Activated T-cell treated with anti-CD3 and anti-CD28 coated beads, Interleukin-2, amount 50 U/mL, for 24 hours (primary cell): ENCODE data around the gene AGAP1.

ENCODE experiments used
- DNase-seq: peaks from one replicate; pipeline ENCODE4 v3.0.0-alpha.2; 2020
- H3K27ac Mint-ChIP-seq: 2 replicates; pipeline ENCODE4 v1.8.0; 2020; ENCODE audit warnings: mild to moderate bottlenecking, mixed read lengths
- H3K27me3 Mint-ChIP-seq: 2 replicates; pipeline ENCODE4 v1.8.0; 2020; ENCODE audit warnings: mixed read lengths
- H3K36me3 Mint-ChIP-seq: 2 replicates; pipeline ENCODE4 v1.8.0; 2020; ENCODE audit warnings: low read depth, mixed read lengths
- H3K4me1 Mint-ChIP-seq: 2 replicates; pipeline ENCODE4 v1.8.0; 2020; ENCODE audit warnings: low read depth, mixed read lengths
- H3K4me3 Mint-ChIP-seq: 2 replicates; pipeline ENCODE4 v1.8.0; 2020; ENCODE audit warnings: mild to moderate bottlenecking, moderate library complexity, mixed read lengths
- H3K9me3 Mint-ChIP-seq: 2 replicates; pipeline ENCODE4 v1.8.0; 2020; ENCODE audit warnings: mixed read lengths

The AGAP1 gene

DNA sequence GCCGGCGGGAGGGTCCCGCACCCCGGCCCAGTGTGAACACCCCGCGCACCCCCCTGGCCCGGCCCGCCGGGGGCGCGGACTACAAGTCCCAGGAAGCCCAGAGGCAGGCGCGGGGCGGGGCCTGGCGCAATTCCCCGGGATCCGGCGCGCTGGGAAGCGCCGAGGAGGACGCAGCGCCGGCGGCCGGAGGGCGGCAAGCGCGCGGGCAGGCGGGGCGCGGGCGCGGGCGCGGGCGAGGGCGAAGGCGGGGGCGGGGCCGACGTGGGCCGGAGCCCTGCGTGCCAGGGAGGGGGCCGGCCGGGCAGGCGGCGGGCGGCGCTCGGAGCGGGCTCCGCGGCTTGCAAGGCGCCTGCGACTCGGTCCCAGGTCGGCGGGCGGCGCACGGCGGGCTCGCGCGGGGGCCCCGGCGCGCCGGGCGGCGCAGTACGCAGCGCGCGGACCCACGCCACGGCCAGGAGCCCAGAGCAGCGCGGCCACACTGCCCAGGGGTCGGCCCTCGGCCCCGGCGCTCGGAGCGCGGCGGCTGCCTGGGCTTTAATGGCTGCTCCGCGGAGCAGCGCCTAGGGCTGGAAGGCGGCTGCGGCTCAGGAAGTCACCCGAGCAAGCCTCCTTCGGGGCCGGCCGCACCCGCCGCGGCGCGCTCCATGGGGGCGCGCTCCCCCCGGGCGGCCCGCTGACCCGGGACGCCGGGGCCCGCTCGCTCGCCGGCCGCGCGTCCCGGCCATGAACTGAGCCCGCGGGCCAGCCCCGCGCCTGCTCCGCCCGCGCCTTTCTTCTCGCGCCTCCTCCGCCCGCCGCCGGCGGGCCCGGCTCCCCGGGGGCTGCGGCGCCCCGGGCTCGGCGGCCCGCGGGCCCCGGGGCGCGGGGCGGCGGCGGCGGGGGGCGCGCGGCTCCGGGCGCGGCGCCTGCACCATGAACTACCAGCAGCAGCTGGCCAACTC lies at the start of gene AGAP1:
Gene AGAP1, plus strand, starts transcription at position 269 of the 941 bp plus-strand sequence.
- no peak within 1 kb of the TSS for H3K27ac Mint-ChIP-seq
- peak within 1 kb of the TSS; percentile 76 for H3K4me3 Mint-ChIP-seq
- no peaks in the 10 kb centered on the region for H3K9me3 Mint-ChIP-seq
- DNase-seq = peak; percentile 51
- H3K36me3 Mint-ChIP-seq = no peaks in the 10 kb centered on the region
- peaks cover 79% of the 10 kb centered on the region for H3K27me3 Mint-ChIP-seq
- peaks cover 16% of the 10 kb centered on the region for H3K4me1 Mint-ChIP-seq

DNA sequence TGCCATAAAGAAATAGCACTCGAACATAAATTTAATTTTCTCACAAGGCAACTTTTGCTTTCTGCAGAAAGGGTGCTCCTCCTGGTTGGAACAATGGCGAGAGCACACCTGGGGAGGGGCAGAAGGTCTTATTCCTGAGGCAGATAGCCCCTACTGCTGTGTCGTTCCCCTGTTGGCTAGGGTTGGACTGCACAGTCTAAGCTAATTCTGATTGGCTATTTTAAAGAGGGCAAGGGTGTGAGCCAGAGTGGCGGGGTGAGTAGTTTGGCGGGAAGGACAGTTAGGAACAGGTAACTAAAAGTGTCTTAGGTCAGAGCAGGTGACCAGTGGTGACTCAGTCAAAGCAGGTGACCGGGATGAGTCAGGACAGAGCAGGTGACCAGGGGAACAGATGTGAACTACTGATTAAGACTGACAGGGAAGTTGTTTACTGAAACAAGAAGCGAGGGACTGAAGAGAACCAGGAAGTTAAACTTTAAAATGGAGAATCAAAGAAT lies 49.7 kb upstream of the AGAP1 start:
- Mint-ChIP-seq H3K4me3 (no peak overlapping the region), H3K27me3 (peaks cover 12% of the 10 kb centered on the region)
- no peak for DNase-seq

GRCh38 chr2:235445116-235445515 lies 48.7 kb upstream of the AGAP1 start:
- Mint-ChIP-seq H3K27me3 (peaks cover 10% of the 10 kb centered on the region), H3K4me3 (no peak overlapping the region), H3K36me3 (no peaks in the 10 kb centered on the region), H3K4me1 (no peaks in the 10 kb centered on the region), H3K9me3 (peaks cover 5% of the 10 kb centered on the region), H3K27ac (no peak overlapping the region)
- DNase-seq = no peak

More for the DNA sequence above, 49.7 kb upstream of the AGAP1 start:
- H3K9me3 Mint-ChIP-seq = peaks cover 5% of the 10 kb centered on the region
- H3K36me3 Mint-ChIP-seq = no peaks in the 10 kb centered on the region
- no peak overlapping the region for H3K27ac Mint-ChIP-seq
- H3K4me1 Mint-ChIP-seq = no peaks in the 10 kb centered on the region

GRCh38 chr2:235446082-235446481 lies 47.8 kb upstream of the AGAP1 start:
- Mint-ChIP-seq H3K27me3 (peaks cover 9% of the 10 kb centered on the region), H3K36me3 (no peaks in the 10 kb centered on the region), H3K4me3 (no peak overlapping the region), H3K27ac (no peak overlapping the region), H3K9me3 (peaks cover 5% of the 10 kb centered on the region), H3K4me1 (no peaks in the 10 kb centered on the region)
- no peak for DNase-seq

DNA sequence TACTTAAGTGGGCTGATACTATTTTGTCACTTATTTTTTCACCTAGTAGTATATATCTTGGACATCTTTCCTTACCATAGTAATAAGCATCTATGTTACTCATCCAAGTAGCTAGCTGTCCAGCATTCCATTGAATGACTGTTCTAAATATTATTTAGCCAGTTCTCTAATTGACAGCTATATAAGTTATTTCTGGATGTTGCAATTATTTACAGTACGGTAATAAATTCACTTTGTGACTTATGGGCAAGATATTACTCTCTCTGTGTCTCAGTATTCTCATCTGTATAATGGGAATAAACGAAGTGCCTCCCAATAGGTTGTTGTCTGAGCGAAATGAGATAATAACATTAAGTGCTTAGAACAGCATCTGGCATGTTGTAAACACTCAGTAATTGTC lies 46.6 kb upstream of the AGAP1 start:
- Mint-ChIP-seq H3K27ac (no peak overlapping the region), H3K9me3 (peaks cover 5% of the 10 kb centered on the region), H3K36me3 (no peaks in the 10 kb centered on the region), H3K4me1 (no peaks in the 10 kb centered on the region), H3K27me3 (peaks cover 12% of the 10 kb centered on the region), H3K4me3 (no peak overlapping the region)
- DNase-seq = no peak

DNA sequence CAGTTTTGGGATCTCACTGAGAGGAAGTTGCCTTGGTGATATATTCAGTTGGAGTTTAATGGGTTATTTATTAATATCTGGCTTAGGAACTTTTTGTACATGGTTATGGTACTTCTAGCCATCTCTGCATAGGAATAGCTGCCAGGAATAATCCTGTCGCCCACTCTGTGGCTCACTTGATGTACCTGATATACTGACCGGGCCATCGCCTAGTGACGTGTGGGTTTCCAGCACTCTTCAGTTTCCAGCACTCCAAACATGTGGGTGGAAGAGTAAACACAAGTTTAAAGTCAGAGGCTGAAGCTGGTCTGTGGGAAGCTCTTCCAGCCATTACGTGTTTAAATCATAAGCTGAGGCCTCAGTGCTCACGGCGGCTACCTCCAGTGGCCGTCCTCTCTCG lies 44.3 kb upstream of the AGAP1 start:
- no peak overlapping the region for H3K4me3 Mint-ChIP-seq
- no peaks in the 10 kb centered on the region for H3K36me3 Mint-ChIP-seq
- no peaks in the 10 kb centered on the region for H3K9me3 Mint-ChIP-seq
- peaks cover 14% of the 10 kb centered on the region for H3K27me3 Mint-ChIP-seq
- H3K27ac Mint-ChIP-seq = no peak overlapping the region
- no peak for DNase-seq
- H3K4me1 Mint-ChIP-seq = no peaks in the 10 kb centered on the region

DNA sequence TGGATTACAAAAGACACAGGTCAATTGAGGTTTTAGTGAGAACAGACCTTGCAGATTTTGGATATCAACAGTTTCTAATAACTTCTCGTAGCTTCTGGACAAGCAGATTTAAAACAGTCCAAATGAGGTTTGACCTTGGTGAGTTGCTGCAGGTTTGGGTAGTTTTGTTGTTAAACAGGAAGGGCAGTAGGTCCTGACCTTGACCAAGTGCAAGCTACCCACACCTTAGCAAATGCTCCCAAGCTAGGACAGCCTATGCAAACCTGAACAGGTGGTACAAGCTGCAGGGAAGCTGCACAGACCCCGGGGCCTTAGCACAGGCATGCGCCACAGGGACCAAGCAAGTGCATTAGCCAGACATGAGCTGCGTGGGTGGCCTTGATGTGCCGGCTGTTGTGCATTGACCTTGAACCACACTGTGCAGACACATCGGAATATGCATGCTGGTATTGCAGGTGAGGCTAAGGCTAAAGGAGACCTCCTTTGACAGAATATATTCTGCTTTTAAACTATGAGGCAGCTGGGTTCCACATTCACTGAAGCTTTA lies 40.2 kb upstream of the AGAP1 start:
- Mint-ChIP-seq H3K27ac (no peak overlapping the region), H3K4me3 (no peak overlapping the region), H3K9me3 (no peaks in the 10 kb centered on the region), H3K4me1 (no peaks in the 10 kb centered on the region), H3K36me3 (no peaks in the 10 kb centered on the region), H3K27me3 (peaks cover 11% of the 10 kb centered on the region)
- DNase-seq = no peak

- DNase-seq = no peak
- no peak overlapping the region for H3K27ac Mint-ChIP-seq
- peaks cover 31% of the 10 kb centered on the region for H3K27me3 Mint-ChIP-seq
- H3K4me3 Mint-ChIP-seq = no peak overlapping the region
- H3K9me3 Mint-ChIP-seq = no peaks in the 10 kb centered on the region
- H3K4me1 Mint-ChIP-seq = no peaks in the 10 kb centered on the region
- H3K36me3 Mint-ChIP-seq = no peaks in the 10 kb centered on the region
Observed at GRCh38 chr2:235458839-235459273, 35.0 kb upstream of the AGAP1 start.

GRCh38 chr2:235460548-235461047 lies 33.2 kb upstream of the AGAP1 start:
- no peaks in the 10 kb centered on the region for H3K4me1 Mint-ChIP-seq
- no peak overlapping the region for H3K27ac Mint-ChIP-seq
- peaks cover 41% of the 10 kb centered on the region for H3K27me3 Mint-ChIP-seq
- no peak for DNase-seq
- H3K36me3 Mint-ChIP-seq = no peaks in the 10 kb centered on the region
- H3K4me3 Mint-ChIP-seq = no peak overlapping the region
- H3K9me3 Mint-ChIP-seq = no peaks in the 10 kb centered on the region

DNA sequence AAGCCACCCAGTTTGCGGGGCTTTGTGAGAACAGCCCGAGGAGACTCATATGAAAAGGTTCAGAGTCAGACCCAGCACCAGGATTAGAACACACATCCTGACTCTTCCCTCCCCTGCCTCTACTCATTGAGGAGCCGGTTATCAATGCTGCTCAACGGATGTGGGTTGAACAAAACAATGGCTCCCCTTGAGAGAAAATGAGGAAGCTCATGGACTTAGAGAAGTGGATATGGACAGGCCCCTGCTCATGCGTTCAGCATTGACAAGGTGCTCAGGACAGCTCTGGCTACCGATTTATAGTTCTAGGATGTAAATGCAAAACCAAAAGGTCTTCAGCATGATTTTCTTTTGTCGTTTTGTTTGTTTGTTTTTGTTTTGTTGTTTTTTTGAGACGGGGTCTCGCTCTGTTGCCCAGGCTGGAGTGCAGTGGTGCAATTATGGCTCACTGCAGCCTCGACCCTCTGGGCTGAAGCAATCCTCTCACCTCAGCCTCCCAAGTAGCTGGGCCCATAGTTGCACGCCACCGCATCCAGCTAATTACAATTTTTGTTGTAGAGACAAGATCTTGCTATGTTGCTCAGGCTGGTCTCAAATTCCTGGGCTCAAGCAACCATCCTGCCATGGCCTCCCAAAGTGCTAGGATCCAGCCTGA lies 32.0 kb upstream of the AGAP1 start:
- H3K4me3 Mint-ChIP-seq = no peak overlapping the region
- DNase-seq = no peak
- H3K27ac Mint-ChIP-seq = no peak overlapping the region
- no peaks in the 10 kb centered on the region for H3K4me1 Mint-ChIP-seq
- H3K9me3 Mint-ChIP-seq = no peaks in the 10 kb centered on the region
- H3K27me3 Mint-ChIP-seq = peaks cover 41% of the 10 kb centered on the region
- no peaks in the 10 kb centered on the region for H3K36me3 Mint-ChIP-seq

DNA sequence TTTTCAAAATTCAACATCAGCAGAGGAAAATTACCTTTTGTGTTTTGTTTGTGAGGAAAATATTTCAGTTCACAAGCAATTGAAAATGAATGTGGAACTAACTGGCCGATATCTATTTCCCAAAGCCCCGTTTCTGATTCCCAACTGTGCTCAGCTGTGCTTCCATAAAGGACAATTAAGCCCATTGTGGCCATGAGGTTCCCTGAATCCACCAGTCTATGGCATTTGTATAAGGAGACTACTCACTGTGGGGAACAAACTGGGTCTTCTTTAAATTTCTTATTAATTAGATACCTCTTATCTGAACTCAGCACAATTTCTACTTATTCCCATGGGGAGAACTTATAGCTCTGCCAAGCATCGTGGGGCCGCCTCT lies 31.4 kb upstream of the AGAP1 start:
- Mint-ChIP-seq H3K4me3 (no peak overlapping the region), H3K36me3 (no peaks in the 10 kb centered on the region), H3K27me3 (peaks cover 41% of the 10 kb centered on the region), H3K4me1 (no peaks in the 10 kb centered on the region), H3K9me3 (no peaks in the 10 kb centered on the region), H3K27ac (no peak overlapping the region)
- DNase-seq = no peak

- no peak overlapping the region for H3K4me3 Mint-ChIP-seq
- H3K9me3 Mint-ChIP-seq = no peaks in the 10 kb centered on the region
- no peak for DNase-seq
- no peaks in the 10 kb centered on the region for H3K36me3 Mint-ChIP-seq
- no peak overlapping the region for H3K27ac Mint-ChIP-seq
- H3K27me3 Mint-ChIP-seq = peaks cover 45% of the 10 kb centered on the region
- no peaks in the 10 kb centered on the region for H3K4me1 Mint-ChIP-seq
Observed at GRCh38 chr2:235463893-235464292, 29.9 kb upstream of the AGAP1 start.

DNA sequence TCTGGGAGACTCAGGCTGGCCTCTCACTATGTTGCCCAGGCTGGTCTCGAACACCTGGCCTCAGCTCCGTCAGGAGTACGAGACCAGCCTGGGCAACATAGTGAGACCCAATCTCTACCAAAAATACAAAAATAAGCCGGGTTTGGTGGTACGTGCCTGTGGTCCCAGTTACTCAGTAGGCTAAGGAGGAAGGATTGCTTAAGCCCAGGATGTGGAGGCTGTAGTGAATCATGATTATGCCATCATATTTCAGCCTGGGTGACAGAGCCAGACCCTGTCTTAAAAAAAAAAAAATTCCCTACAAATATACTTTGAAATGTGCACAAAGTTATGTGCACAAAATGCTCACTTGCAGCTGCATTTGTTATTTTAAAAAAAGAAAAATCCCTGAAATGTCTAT lies 26.3 kb upstream of the AGAP1 start:
- DNase-seq = no peak
- Mint-ChIP-seq H3K4me1 (no peaks in the 10 kb centered on the region), H3K9me3 (no peaks in the 10 kb centered on the region), H3K27ac (no peak overlapping the region), H3K36me3 (no peaks in the 10 kb centered on the region), H3K27me3 (peaks cover 49% of the 10 kb centered on the region), H3K4me3 (no peak overlapping the region)

- no peak overlapping the region for H3K4me3 Mint-ChIP-seq
- H3K9me3 Mint-ChIP-seq = no peaks in the 10 kb centered on the region
- no peaks in the 10 kb centered on the region for H3K4me1 Mint-ChIP-seq
- no peak for DNase-seq
- H3K36me3 Mint-ChIP-seq = no peaks in the 10 kb centered on the region
- H3K27ac Mint-ChIP-seq = no peak overlapping the region
- peaks cover 40% of the 10 kb centered on the region for H3K27me3 Mint-ChIP-seq
Observed at GRCh38 chr2:235468978-235469655, 24.7 kb upstream of the AGAP1 start.
